Calu3 (cell line): ENCODE data around the gene TBL1X. TPM values are rescaled to one million over a fixed set of nuclear protein-coding genes. Genes with fewer than 3 reads are reported as not detected.

Experiments used
- BruUV-seq: library from RNA; stranded (reverse); fragments of 400-500 nt; replicated peaks from 2 replicates; lab custom pipeline; 2021; lab: Mats Ljungman, UMichigan
- CTCF ChIA-PET: fragments of 300-600 bp; sonication (Branson Sonifier 250); formaldehyde crosslinking; loops from one replicate; lab custom pipeline; 2022; ENCODE audit warnings: antibody characterized with exemption; lab: Charles Lee
- DNase-seq: peaks from one replicate; pipeline ENCODE4 v3.0.0; 2022
- H3K27ac Mint-ChIP-seq: one replicate; pipeline ENCODE4 v1.8.0; 2022; ENCODE audit warnings: mixed read lengths; ENCODE audit not compliant: unreplicated experiment
- H3K27me3 Mint-ChIP-seq: one replicate; pipeline ENCODE4 v1.8.0; 2022; ENCODE audit warnings: mixed read lengths; ENCODE audit not compliant: unreplicated experiment
- H3K36me3 Mint-ChIP-seq: one replicate; pipeline ENCODE4 v1.8.0; 2022; ENCODE audit warnings: mild to moderate bottlenecking, moderate library complexity, mixed read lengths; ENCODE audit not compliant: insufficient read depth, unreplicated experiment
- H3K4me1 Mint-ChIP-seq: one replicate; pipeline ENCODE4 v1.8.0; 2022; ENCODE audit warnings: mild to moderate bottlenecking, low read depth, mixed read lengths; ENCODE audit not compliant: unreplicated experiment
- H3K4me3 Mint-ChIP-seq: one replicate; pipeline ENCODE4 v1.8.0; 2022; ENCODE audit warnings: mild to moderate bottlenecking, low read depth, moderate library complexity, mixed read lengths; ENCODE audit not compliant: unreplicated experiment
- H3K9me3 Mint-ChIP-seq: one replicate; pipeline ENCODE4 v1.8.0; 2022; ENCODE audit warnings: low read depth, mixed read lengths; ENCODE audit not compliant: unreplicated experiment
- CTCF ChIP-seq: fragments of 200-600 bp; IDR thresholded peaks from one replicate; pipeline ENCODE4 v1.8.0; 2022; ENCODE audit warnings: antibody characterized with exemption; ENCODE audit not compliant: unreplicated experiment
- intact Hi-C: fragments of 100-400 bp; cut with micrococcal nuclease; formaldehyde crosslinking; loops from one replicate; pipeline ENCODE4 v1.10.0; 2022; ENCODE audit not compliant: unreplicated experiment
- total RNA-seq: library from RNA; stranded (reverse); gene quantifications from 2 replicates; pipeline ENCODE4 v1.2.3, GENCODE V29; 2022

The TBL1X gene
- total RNA-seq, 1 experiment from 2014 or later: 25.0 TPM

DNA sequence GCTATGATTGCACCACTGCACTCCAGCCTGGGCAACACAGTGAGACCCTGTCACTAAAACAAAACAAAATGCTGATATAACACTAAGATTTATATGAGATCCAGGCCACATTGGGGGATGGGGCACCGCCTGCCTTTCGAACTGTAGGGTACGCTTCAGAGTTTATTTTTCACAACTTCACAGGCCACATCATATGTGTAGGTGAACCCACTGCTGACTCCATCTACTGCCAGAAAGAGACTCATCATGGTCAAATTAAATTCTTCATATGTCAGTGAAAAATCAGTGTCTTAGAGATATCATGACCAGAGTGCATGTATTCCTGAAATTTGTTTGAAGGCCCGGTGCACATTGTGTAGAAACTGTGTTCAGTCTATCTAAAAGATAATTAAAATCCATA lies 178.9 kb downstream of the TBL1X start:
- no peaks in the 10 kb centered on the region for H3K27me3 Mint-ChIP-seq
- CTCF ChIA-PET: no interaction called here
- no TSS peak for BruUV-seq
- DNase-seq: no peak
- no peaks in the 10 kb centered on the region for H3K9me3 Mint-ChIP-seq
- no peaks in the 10 kb centered on the region for H3K36me3 Mint-ChIP-seq
- no peak overlapping the region for H3K4me3 Mint-ChIP-seq
- TF ChIP-seq CTCF: no peak
- intact Hi-C loops: no loop called here
- no peak overlapping the region for H3K27ac Mint-ChIP-seq
- no peaks in the 10 kb centered on the region for H3K4me1 Mint-ChIP-seq

DNA sequence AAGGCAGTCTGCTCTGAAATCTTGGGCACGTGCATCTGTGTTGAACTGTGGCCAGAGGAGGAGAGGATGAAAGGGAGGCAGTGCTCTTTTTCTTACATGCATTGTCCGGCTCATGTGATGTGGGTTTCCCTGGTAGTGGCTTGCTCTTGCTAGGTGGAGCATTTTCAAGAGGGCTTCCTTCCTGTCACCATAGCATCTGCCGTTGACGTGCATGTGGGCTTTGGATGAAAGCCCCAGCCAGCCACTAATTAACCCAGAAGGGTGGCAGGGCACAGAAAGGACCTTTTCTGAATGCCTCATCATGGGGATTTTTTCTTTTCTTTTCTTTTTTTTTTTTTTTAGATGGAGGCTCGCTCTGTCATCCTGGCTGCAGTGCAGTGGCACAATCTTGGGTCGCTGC lies 179.5 kb downstream of the TBL1X start:
- Mint-ChIP-seq H3K27ac (no peak overlapping the region), H3K36me3 (no peaks in the 10 kb centered on the region), H3K9me3 (no peaks in the 10 kb centered on the region), H3K4me1 (no peaks in the 10 kb centered on the region), H3K4me3 (no peak overlapping the region), H3K27me3 (no peaks in the 10 kb centered on the region)
- intact Hi-C loops: no loop called here
- no TSS peak for BruUV-seq
- DNase-seq: no peak
- TF ChIP-seq CTCF: no peak
- CTCF ChIA-PET: no interaction called here

DNA sequence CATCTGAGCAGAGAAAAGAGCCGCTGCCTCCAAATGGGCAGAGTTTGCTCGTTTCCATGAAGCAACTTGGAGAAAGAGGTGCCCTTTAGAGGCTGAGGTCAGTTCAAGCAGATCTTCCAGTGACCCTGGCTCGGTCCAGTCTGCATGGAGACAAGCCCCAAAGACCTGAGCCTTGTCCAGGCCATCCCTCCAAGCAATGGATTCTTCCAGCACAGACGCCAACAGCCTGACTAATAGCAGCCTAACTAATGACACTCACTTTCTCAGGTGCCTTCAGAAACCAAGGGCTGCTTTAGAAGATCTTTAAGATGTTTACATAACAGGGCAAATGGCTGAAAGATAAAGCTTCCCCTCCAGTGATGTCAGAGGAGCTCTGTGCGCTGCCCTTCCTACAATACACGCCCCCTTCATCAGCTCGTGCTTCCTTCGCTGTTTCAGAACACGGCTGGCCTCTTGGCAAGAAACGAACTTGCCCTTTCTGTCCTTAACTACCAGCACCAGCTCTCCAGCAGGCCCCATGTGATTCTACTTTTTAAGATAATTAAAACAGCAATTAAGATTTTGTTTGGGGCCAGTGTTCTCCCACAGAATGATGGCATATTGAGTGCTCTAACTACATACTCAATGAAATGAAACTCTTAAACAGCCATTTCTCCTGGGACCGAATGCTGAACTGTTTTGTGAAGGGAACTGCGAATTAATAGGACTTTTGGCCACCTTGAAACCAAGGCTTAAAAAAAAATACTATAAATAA lies 181.8 kb downstream of the TBL1X start:
- CTCF ChIA-PET: no interaction called here
- no peak for TF ChIP-seq CTCF
- no peaks in the 10 kb centered on the region for H3K4me1 Mint-ChIP-seq
- no peak overlapping the region for H3K27ac Mint-ChIP-seq
- no peaks in the 10 kb centered on the region for H3K27me3 Mint-ChIP-seq
- H3K36me3 Mint-ChIP-seq: no peaks in the 10 kb centered on the region
- no peak for DNase-seq
- no peak overlapping the region for H3K4me3 Mint-ChIP-seq
- intact Hi-C loops: no loop called here
- no peaks in the 10 kb centered on the region for H3K9me3 Mint-ChIP-seq
- no TSS peak for BruUV-seq

GRCh38 chrX:9647431-9647830 lies 182.6 kb downstream of the TBL1X start:
- no peaks in the 10 kb centered on the region for H3K27me3 Mint-ChIP-seq
- no TSS peak for BruUV-seq

More at GRCh38 chrX:9647431-9647830, 182.6 kb downstream of the TBL1X start:
- H3K4me3 Mint-ChIP-seq: no peak overlapping the region
- H3K9me3 Mint-ChIP-seq: no peaks in the 10 kb centered on the region
- CTCF ChIA-PET: no interaction called here
- H3K4me1 Mint-ChIP-seq: no peaks in the 10 kb centered on the region
- no peak for TF ChIP-seq CTCF
- H3K27ac Mint-ChIP-seq: no peak overlapping the region
- intact Hi-C loops: no loop called here
- H3K36me3 Mint-ChIP-seq: peaks cover under 1% of the 10 kb centered on the region
- DNase-seq: no peak
